Ishikawa (cell line): ENCODE results near the gene PDE7B.

Source experiments
- EP300 ChIP-seq: IDR thresholded peaks from 2 replicates; pipeline ENCODE4 v1.6.1; 2012; ENCODE audit warnings: borderline replicate concordance
- MAX ChIP-seq: IDR thresholded peaks from 2 replicates; pipeline ENCODE4 v1.6.1; 2012
- TAF1 ChIP-seq: IDR thresholded peaks from 2 replicates; pipeline ENCODE4 v1.6.1; 2012; ENCODE audit warnings: low read depth, mild to moderate bottlenecking
- YY1 ChIP-seq: IDR thresholded peaks from 2 replicates; pipeline ENCODE4 v1.6.1; 2012; ENCODE audit warnings: low read depth

- no peak for TF ChIP-seq YY1
- no peak for TF ChIP-seq EP300
- TF ChIP-seq MAX = no peak
- TF ChIP-seq TAF1 = no peak
Observed at GRCh38 chr6:136085370-136086115, 234.0 kb downstream of the PDE7B start.
